Omental fat pad (tissue), 4 donors: Measurements from ENCODE around the gene SLC1A5. TPM values are rescaled to one million over a fixed set of nuclear protein-coding genes. Genes with fewer than 3 reads are reported as not detected.
"Not testable (repeated sequence)": the region's sequence is repeated elsewhere in the genome, so short reads cannot be mapped to it uniquely, and the experiment has no call there.

Source experiments
- ATAC-seq: fragments of 150-250 bp; one replicate; pipeline ENCODE4 v1.9.1; 2016; ENCODE audit warnings: mild to moderate bottlenecking, moderate library complexity; ENCODE audit not compliant: low FRiP score
- DNase-seq: peaks from one replicate; pipeline ENCODE4 v3.0.0-alpha.2; 2019; ENCODE audit warnings: low spot score
- CTCF ChIP-seq, 3 donors: fragments of 450-650 bp; IDR thresholded peaks; one replicate each; pipeline ENCODE4 v1.5.1; 2016 to 2017; ENCODE audit warnings: antibody characterized with exemption in 3 of 3, mild to moderate bottlenecking in 3 of 3, moderate library complexity in 2 of 3
- total RNA-seq, 4 donors: library from RNA; depleted of rRNA; stranded (reverse); fragments of >200 nt; gene quantifications; one replicate each; pipeline ENCODE4 v1.1.0, GENCODE V29; 2016

The SLC1A5 gene
- total RNA-seq, 4 donors from 2014 or later, result 86.7 to 158 (median 140) TPM

DNA sequence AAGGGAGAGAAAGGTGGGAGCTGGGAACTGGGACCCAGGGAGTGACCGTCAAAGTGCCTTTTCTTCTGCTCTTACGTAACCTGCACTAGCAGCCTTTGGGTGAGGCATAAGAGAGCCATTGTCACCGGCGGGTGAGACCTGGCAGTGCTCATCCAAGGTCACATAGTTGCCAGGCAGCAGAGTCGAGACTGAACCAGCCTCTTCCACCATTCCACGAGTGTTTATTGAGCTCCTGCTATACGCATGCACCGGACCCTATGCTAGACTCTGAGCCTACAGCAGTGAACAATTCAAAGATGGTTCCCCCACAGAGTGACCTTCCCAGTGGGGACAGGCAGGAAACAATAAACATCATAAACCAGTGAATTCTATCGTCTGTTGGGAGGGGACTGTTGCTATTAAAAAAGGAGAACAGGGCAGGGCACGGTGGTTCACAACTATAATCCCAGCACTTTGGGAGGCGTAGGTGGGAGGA lies 23.5 kb downstream of the SLC1A5 start:
- TF ChIP-seq CTCF (IDR thresholded peaks at IDR 0.05), result no peak

DNA sequence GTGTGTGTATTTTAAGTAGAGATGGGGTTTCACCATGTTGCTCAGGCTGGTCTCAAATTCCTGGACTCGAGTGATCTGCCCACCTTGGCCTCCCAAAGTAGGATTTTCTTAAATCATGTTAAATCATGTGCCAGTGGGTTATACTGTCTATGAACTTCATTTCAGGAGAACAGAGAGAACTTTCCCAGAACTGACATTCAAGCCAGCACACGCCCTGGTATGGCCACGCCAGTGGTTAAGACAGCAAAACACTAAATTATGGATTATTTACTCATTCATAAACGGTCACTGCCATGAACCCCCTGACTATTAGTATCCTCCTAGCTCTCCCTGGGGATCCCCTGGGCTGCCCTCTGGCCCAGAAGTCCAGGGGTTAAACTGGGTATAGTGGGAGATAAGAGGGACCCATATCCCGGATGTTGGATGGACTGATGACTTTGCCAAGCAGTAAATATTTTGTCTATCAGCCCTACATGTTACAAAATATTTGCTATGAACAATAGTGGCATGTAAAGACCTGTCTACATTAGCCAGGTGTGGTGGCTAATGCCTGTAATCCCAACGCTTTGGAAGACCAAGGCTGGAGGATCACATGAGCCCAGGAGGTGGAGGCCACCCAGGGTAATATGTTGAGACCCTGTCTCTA lies 26.0 kb downstream of the SLC1A5 start:
- ATAC-seq (no peak), DNase-seq (no peak)
- TF ChIP-seq CTCF (IDR thresholded peaks at IDR 0.05), result no peak

More for the DNA sequence above, 23.5 kb downstream of the SLC1A5 start:
- ATAC-seq (no peak), DNase-seq (no peak)

DNA sequence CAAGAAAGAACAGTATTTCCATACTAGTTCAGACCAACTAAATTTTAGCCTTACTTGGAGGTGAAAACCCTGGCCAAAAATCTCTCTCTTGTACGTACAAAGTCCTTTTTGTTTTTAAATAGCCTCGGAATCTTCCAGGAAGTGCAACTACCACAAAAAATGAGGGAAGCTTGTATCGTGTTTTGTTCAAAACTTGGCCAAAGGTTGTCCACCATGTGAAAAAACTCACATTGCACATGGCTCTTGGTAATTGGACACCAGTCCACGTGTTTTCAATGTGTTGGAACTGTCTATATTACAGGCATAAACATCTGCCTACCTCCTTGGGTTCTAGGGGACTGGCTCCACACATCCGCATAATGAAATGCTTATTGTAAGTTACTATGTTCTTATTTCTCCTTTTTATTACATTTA lies 27.0 kb downstream of the SLC1A5 start:
- DNase-seq (no peak), ATAC-seq (no peak)
- no peak for TF ChIP-seq CTCF (IDR thresholded peaks at IDR 0.05)

GRCh38 chr19:46760897-46761296 lies 27.5 kb downstream of the SLC1A5 start:
- ATAC-seq, result not testable (repeated sequence)

GRCh38 chr19:46760363-46760762 lies 28.0 kb downstream of the SLC1A5 start:
- TF ChIP-seq CTCF (IDR thresholded peaks at IDR 0.05), result no peak
- ATAC-seq, result no peak
- DNase-seq, result no peak

More at GRCh38 chr19:46760897-46761296, 27.5 kb downstream of the SLC1A5 start:
- DNase-seq, result not testable (repeated sequence)

DNA sequence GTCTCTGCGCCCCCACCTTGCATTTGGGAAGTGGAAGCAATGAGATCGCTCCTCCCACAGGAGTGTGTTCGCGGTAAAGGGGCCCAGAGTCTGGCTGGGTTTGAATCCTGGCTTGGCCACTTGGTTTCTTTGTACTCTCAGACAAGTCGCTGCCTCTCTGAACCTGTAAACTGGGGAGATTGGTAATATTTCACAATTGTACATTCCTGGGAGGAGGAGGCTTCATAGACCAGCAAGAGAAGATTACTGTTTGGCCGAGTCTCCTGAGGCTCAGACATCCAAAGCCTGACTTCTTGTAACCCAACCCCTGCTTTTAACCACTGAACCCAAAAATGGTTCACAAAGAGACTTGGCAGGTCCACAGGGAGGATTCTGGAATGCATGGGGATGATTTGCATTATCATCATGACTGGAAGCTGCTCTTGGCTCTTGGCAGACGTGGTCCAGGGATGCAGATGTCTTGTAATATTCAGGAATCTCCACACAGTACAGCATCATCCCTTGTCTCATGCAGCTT lies 28.5 kb downstream of the SLC1A5 start:
- no peak for TF ChIP-seq CTCF (IDR thresholded peaks at IDR 0.05)
- DNase-seq (no peak), ATAC-seq (peak; percentile 84)

DNA sequence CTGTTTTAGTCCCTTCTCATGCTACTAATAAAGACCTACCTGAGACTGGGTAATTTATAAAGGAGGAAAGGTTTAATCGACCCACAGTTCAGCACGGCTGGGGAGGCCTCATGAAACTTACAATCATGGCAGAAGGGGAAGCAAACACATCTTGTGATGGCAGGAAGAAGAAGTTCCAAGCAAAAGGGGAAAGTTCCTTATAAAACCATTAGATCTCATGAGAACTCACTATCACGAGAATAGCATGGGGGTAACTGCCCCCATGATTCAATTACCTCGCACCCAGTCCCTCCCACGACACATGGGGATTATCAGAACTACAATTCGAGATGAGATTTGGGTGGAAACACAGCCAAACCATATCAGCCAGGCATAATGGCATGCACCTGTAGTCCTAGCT lies 29.2 kb downstream of the SLC1A5 start:
- ATAC-seq (no peak), DNase-seq (no peak)
- TF ChIP-seq CTCF (IDR thresholded peaks at IDR 0.05), result no peak
